OCI-LY1 (cell line): ENCODE measurements around the gene TRIM63.

Experiments
- EZH2 ChIP-seq: fragments of 200-600 bp; sonication (generic), shearing (Covaris generic); IDR thresholded peaks from 2 replicates; pipeline ENCODE4 v1.8.0; 2017; ENCODE audit warnings: borderline replicate concordance, mixed run types, mild to moderate bottlenecking, antibody characterized with exemption, low read length, moderate library complexity, mixed read lengths
- TF ChIP-seq, protein P1 (sequence below): fragments of 200-600 bp; sonication (generic), shearing (Covaris generic); IDR thresholded peaks from 2 replicates; pipeline ENCODE4 v1.5.1; 2017; ENCODE audit warnings: mild to moderate bottlenecking, antibody characterized with exemption, low read length, moderate library complexity, mixed read lengths

DNA sequence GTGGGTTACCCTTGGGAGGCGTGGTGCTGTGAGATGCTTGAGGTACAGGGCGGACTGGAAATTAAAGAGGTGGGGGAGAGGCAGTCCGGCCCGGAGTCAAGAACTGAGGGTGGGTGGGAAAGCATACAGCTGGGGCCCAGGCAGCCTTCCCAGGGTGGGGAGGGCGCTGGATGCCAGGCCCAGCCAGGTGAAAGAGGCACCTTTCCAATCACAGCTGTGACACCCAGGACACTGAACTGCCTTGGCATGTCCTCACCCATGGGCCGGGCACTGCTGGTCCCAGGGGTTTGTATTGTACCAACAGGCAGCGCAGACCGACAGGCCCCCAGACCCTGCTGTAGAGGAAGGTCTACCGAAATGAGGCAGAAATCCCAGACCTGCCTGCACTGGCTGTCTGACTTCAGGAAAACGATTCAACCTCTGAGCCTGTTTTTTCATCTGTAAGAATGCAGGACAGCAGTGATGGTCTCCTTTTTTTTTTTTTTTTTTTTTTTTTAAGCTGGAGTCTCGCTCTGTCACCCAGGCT, 30.6 kb downstream of the TRIM63 start:
- TF ChIP-seq, protein P1, sequence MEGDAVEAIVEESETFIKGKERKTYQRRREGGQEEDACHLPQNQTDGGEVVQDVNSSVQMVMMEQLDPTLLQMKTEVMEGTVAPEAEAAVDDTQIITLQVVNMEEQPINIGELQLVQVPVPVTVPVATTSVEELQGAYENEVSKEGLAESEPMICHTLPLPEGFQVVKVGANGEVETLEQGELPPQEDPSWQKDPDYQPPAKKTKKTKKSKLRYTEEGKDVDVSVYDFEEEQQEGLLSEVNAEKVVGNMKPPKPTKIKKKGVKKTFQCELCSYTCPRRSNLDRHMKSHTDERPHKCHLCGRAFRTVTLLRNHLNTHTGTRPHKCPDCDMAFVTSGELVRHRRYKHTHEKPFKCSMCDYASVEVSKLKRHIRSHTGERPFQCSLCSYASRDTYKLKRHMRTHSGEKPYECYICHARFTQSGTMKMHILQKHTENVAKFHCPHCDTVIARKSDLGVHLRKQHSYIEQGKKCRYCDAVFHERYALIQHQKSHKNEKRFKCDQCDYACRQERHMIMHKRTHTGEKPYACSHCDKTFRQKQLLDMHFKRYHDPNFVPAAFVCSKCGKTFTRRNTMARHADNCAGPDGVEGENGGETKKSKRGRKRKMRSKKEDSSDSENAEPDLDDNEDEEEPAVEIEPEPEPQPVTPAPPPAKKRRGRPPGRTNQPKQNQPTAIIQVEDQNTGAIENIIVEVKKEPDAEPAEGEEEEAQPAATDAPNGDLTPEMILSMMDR = no peak
- TF ChIP-seq EZH2 = no peak
